ENCODE results near the gene SLC9C2.

Gene SLC9C2

DNA sequence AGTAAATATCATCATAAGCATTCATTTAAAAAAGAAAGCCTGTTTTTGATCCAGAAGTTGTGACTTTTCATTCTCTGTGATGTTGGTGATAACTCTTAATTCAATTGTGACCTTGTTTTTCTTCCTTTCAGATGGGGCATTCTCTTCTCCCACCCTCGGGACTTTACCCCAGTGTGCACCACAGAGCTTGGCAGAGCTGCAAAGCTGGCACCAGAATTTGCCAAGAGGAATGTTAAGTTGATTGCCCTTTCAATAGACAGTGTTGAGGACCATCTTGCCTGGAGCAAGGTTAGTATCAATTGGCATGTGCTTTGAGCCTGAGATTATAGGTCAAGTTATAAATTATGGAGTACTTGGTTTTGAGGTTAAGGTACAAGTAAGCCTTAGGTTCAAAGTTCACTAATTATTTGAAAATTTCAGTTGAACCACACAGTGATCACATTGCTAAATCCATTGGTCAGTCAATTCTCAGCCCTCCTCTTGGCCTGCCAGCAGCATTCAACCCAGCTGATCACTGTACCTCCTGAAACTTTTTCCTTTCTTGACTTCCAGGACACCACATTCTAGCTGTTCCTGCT lies 121.6 kb downstream of the SLC9C2 start:
- TF ChIP-seq, protein P1, sequence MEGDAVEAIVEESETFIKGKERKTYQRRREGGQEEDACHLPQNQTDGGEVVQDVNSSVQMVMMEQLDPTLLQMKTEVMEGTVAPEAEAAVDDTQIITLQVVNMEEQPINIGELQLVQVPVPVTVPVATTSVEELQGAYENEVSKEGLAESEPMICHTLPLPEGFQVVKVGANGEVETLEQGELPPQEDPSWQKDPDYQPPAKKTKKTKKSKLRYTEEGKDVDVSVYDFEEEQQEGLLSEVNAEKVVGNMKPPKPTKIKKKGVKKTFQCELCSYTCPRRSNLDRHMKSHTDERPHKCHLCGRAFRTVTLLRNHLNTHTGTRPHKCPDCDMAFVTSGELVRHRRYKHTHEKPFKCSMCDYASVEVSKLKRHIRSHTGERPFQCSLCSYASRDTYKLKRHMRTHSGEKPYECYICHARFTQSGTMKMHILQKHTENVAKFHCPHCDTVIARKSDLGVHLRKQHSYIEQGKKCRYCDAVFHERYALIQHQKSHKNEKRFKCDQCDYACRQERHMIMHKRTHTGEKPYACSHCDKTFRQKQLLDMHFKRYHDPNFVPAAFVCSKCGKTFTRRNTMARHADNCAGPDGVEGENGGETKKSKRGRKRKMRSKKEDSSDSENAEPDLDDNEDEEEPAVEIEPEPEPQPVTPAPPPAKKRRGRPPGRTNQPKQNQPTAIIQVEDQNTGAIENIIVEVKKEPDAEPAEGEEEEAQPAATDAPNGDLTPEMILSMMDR (IDR thresholded peaks at IDR 0.05; ENCODE audit: low read depth, low read length): no peak
- DNase-seq (ENCODE audit: extremely low read depth, low read depth): no peak

DNA sequence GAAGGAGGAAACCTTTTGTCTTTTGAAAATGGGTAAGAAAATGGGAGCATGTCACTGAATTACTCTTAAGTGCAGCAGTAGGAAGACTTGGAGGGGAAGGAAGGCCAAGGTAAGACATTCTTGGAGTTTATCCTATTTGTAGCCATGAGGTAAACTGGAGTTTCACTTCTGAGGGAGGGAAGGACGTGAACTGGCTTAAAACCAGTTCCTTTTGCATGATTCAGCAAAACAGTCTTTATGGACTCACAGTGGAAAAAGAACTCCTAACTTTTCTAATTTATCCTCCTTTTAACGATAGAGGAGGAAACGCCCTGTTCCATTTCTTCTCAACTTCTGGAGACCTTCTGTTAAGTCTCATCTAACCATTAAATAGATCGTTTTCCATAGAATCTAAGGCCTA lies 123.2 kb downstream of the SLC9C2 start:
- DNase-seq (ENCODE audit: extremely low read depth, low read depth): no peak
- TF ChIP-seq, protein P1 (IDR thresholded peaks at IDR 0.05; ENCODE audit: low read depth, low read length): no peak

DNA sequence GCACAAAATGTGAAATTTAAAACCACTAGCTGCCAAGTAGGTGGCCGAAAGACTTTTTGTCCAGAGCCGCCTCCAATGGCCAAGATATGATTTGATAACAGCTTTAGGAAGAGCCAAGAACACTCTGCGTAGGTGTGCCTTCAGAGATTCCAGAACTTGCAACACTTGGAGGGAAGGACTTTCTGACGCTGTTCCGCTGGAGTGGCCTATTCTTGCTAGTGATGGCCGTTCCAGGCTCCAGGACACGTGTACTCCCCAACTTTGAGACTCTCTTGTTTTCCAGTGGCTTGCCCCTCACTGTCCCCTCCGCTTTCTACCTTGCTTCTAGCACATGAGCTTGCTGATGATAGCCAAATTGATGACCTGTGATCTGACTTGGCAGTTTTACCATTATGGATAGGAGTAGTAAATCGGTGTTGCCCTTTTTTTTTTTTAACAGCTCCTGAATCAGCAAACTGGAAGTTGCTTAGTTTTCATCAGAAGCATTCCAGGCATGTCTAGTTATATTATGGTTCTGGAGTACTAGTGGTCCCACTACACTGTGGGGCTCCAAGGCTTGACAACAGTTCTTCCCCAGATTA lies 124.7 kb downstream of the SLC9C2 start:
- peak; percentile 51 for DNase-seq (ENCODE audit: extremely low read depth, low read depth)
- TF ChIP-seq, protein P1 (IDR thresholded peaks at IDR 0.05; ENCODE audit: low read depth, low read length): no peak

DNA sequence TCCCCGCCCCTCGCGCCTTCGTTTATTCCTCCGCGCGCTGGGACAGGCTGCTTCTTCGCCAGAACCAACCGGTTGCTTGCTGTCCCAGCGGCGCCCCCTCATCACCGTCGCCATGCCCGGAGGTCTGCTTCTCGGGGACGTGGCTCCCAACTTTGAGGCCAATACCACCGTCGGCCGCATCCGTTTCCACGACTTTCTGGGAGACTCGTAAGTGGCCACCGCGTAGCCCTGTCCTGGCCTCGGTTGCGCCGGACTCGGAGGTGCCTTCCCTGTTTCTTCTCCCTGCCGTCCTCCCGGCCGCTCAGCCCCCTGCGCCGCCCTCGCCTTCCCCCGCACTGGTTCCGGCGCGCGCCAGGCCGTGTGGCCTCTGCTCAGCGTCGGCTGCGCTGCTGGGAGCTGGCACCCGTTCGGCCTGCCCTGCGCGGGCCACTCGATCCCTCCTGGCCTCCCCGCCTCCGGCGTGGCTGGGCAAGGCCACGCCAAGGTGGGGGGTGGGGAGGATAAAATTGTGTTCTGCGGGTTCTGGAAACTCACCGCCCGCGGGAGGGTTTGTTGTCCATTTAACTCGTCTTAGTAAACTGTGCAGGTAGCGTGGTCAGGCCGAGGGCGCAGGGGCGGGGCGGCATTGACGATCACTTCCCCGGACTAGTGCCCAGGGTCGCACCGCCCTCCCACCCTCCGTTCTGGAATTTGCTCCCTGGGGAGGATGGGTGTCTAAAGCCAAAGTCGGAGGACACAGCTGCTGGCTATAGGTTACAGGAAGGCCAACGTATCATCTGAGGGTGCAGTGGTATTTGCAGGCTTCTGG lies 125.4 kb downstream of the SLC9C2 start, which contains the start of gene PRDX6:
PRDX6 (plus strand) TSS at position 50 of the 808 bp plus-strand sequence; CDS start at position 113, 63 bp downstream.
- peak; percentile 52 for DNase-seq (ENCODE audit: extremely low read depth, low read depth)

DNA sequence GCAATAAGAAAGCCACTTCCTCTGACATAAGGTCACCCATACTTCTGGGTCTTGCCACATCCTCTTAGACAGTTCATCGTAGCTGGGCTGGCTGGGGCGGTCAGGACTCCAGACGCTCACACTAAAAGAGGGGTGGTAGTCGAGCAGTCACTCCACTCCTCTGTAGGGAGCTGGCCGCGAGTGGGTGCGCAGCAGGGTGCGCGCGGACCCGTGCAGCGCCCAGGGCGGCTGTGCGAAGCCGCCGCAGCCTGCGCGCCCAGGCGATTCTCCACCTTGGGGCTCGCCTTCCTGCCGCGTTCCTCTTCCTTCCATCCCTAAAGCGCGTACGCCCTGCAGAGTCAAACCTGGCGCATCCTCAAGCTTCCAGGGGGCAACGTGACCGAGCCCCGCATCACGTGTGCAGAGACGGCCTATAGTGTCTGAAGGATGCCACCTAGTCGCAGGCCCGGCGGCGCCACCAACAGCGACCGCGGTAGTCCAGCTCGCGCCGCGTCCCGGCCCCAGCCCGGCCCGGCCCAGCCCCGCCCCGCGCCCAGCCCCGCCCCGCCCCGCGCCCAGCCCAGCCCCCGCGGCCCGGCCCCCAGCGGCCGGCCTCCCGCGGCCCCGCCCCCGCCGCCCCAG lies 126.1 kb downstream of the SLC9C2 start:
- TF ChIP-seq, protein P1 (IDR thresholded peaks at IDR 0.05; ENCODE audit: low read depth, low read length): no peak
- peak; percentile 57 for DNase-seq (ENCODE audit: extremely low read depth, low read depth)

More for the DNA sequence above, 125.4 kb downstream of the SLC9C2 start, which contains the start of gene PRDX6:
- TF ChIP-seq, protein P1 (IDR thresholded peaks at IDR 0.05; ENCODE audit: low read depth, low read length): no peak

DNA sequence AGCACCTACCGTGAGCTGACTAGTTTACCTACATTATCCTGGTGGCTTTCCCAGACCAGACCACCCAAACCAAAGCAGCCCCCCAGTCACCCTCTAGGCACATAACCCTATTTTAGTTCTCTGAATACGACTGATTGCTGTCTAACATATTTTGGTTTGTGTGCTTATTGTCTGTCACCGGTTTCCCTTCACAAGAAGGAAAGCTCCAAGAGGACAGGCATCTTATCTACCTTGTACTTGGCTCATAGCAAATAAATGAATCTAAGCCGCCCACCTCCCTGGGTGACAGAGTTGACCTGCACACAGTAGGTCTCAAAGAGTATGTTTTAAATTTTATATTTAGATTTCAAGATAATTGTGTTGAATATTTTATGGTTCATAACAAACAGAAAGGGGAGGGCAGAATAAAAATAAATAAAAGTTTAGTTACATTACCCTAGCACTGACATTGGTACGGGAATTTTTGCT lies 126.6 kb downstream of the SLC9C2 start:
- DNase-seq (ENCODE audit: extremely low read depth, low read depth): no peak
- TF ChIP-seq, protein P1 (IDR thresholded peaks at IDR 0.05; ENCODE audit: low read depth, low read length): no peak

Data from AG09319 (cell line).